Neuronal stem cell (in vitro differentiated cells): ENCODE results near the gene F12.
A peak's percentile ranks its signal among the peaks of the same experiment; 100 is the strongest.

Experiments used
- DNase-seq: peaks from one replicate; pipeline ENCODE4 v3.0.0-alpha.2; 2013; ENCODE audit warnings: low spot score
- H2AFZ ChIP-seq: one replicate; pipeline ENCODE4 v1.6.1; 2013; ENCODE audit warnings: mild to moderate bottlenecking, low read length, inconsistent platforms
- H2AK5ac ChIP-seq: 2 replicates; pipeline ENCODE4 v1.6.1; 2013; ENCODE audit warnings: low read depth, mild to moderate bottlenecking, inconsistent platforms, low read length, moderate library complexity, mixed read lengths
- H2BK120ac ChIP-seq: 2 replicates; pipeline ENCODE4 v1.6.1; 2013; ENCODE audit warnings: low read depth, mild to moderate bottlenecking, inconsistent platforms, low read length, moderate library complexity, mixed read lengths
- H2BK12ac ChIP-seq: one replicate; pipeline ENCODE4 v1.6.1; 2013; ENCODE audit warnings: low read length, inconsistent platforms
- H2BK15ac ChIP-seq: 2 replicates; pipeline ENCODE4 v1.6.1; 2013; ENCODE audit warnings: mild to moderate bottlenecking, low read length, inconsistent platforms, mixed read lengths
- H2BK5ac ChIP-seq: one replicate; pipeline ENCODE4 v1.6.1; 2013; ENCODE audit warnings: inconsistent platforms, mild to moderate bottlenecking, low read length, moderate library complexity
- H3K14ac ChIP-seq: one replicate; pipeline ENCODE4 v1.6.1; 2013; ENCODE audit warnings: low read length, inconsistent platforms
- H3K18ac ChIP-seq: 2 replicates; pipeline ENCODE4 v1.6.1; 2013; ENCODE audit warnings: low read length, inconsistent platforms
- H3K23ac ChIP-seq: 2 replicates; pipeline ENCODE4 v1.6.1; 2013; ENCODE audit warnings: low read depth, mild to moderate bottlenecking, mixed read lengths, low read length, inconsistent platforms; ENCODE audit not compliant: poor library complexity
- H3K27ac ChIP-seq: replicated peaks from 3 replicates; pipeline ENCODE4 v1.5.1; 2013; ENCODE audit warnings: low read length, inconsistent platforms
- H3K27me3 ChIP-seq, 3 experiments: 2 replicates each; pipeline ENCODE4 v1.6.1; 2013; ENCODE audit warnings: low read length in 3 of 3, mild to moderate bottlenecking in 2 of 3, inconsistent platforms in 1 of 3, low read depth in 1 of 3, mixed read lengths in 1 of 3, moderate library complexity in 1 of 3; ENCODE audit not compliant: control insufficient read depth in 3 of 3, insufficient read depth in 3 of 3
- H3K36me3 ChIP-seq, 2 donors: replicated peaks in 1 of 2; 2 replicates each; pipeline ENCODE4 v1.6.1; 2013; ENCODE audit warnings: low read length in 2 of 2; ENCODE audit not compliant: control insufficient read depth in 2 of 2, insufficient read depth in 2 of 2
- H3K4ac ChIP-seq: 2 replicates; pipeline ENCODE4 v1.6.1; 2013; ENCODE audit warnings: inconsistent platforms, mild to moderate bottlenecking, low read length, moderate library complexity
- H3K4me1 ChIP-seq, 2 donors: 1 replicate in 1 of 2; 2 replicates in 1 of 2; pipeline ENCODE4 v1.6.1; 2013; ENCODE audit warnings: low read length in 2 of 2, low read depth in 1 of 2; ENCODE audit not compliant: control insufficient read depth in 2 of 2, insufficient read depth in 1 of 2
- H3K4me2 ChIP-seq: one replicate; pipeline ENCODE4 v1.6.1; 2013; ENCODE audit warnings: mild to moderate bottlenecking, low read length, inconsistent platforms; ENCODE audit not compliant: insufficient read depth, poor library complexity, severe bottlenecking
- H3K4me3 ChIP-seq, 2 donors: 2 replicates each; pipeline ENCODE4 v1.5.1; 2013; ENCODE audit warnings: low read length in 2 of 2, mild to moderate bottlenecking in 2 of 2, inconsistent platforms in 1 of 2, moderate library complexity in 1 of 2
- H3K79me1 ChIP-seq: one replicate; pipeline ENCODE4 v1.6.1; 2013; ENCODE audit warnings: low read depth, mild to moderate bottlenecking, inconsistent platforms, low read length, moderate library complexity
- H3K9ac ChIP-seq: one replicate; pipeline ENCODE4 v1.6.1; 2013; ENCODE audit warnings: mild to moderate bottlenecking, low read depth, low read length, inconsistent platforms; ENCODE audit not compliant: poor library complexity
- H3K9me3 ChIP-seq, 2 donors: replicated peaks in 1 of 2; 2 replicates each; pipeline versions ENCODE3 to v1.6.1; 2013; ENCODE audit warnings: low read length in 2 of 2, mild to moderate bottlenecking in 2 of 2, inconsistent platforms in 1 of 2, low read depth in 1 of 2, mixed read lengths in 1 of 2, moderate library complexity in 1 of 2; ENCODE audit not compliant: control insufficient read depth in 2 of 2, insufficient read depth in 1 of 2
- H4K8ac ChIP-seq: one replicate; pipeline ENCODE4 v1.6.1; 2013; ENCODE audit warnings: low read depth, mild to moderate bottlenecking, inconsistent platforms, low read length, moderate library complexity
- H4K91ac ChIP-seq: one replicate; pipeline ENCODE4 v1.6.1; 2013; ENCODE audit warnings: low read length, low read depth, mild to moderate bottlenecking, inconsistent platforms; ENCODE audit not compliant: poor library complexity
- WGBS, 2 donors: extraction: QIAGEN DNeasy Blood & Tissue Kit; methylation state at CpG; one replicate each; pipeline ENCODE4 v1.1.7; 2013; ENCODE audit warnings: missing lambda C conversion rate in 2 of 2, mixed read lengths in 1 of 2; ENCODE audit not compliant: insufficient read length in 2 of 2, insufficient replicate concordance in 1 of 2; ENCODE audit errors: extremely low coverage in 2 of 2; 5-methylcytosine and 5-hydroxymethylcytosine counted together

Gene F12

DNA sequence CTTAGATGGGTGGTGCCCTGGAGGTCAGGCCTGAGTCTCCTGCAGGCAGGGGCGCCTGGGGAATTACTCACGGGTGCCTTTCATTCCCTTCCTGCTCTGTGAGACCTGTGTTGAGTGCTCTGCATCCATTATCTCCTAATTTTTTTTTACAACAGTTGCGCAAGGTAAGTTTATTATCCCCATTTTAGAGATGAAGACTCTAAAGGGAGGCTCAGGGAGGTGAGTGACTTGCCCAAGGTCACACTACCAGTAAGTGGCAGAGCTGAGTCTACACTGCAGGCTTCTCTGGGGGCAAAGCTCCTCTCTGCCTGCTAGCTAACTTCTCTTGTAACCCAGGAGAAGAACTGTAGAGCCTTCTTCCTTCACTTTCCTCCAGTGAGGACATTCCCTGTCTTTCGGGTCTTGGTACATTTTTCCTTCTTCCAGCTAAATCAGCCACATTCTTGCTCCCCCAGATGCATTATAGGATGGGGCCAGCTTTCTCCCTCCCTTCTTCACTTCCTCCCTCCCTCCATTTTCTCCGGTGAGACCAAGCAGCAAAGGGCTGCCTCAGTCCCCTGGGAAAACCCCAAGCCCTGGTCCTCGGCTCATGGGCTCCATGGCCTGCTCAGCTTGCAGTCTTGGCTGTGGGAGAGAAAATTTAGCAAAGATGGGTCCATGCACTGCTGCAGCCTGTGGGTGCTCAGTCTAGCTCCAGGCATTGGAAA lies 39.0 kb upstream of the F12 start:
- Histone ChIP-seq H3K36me3 (peaks cover 0 to 19% of the 10 kb centered on the region in 2 donors), H3K4me1 (peaks cover 26 to 30% of the 10 kb centered on the region in 2 donors), H2AK5ac (peak overlapping the region; percentile 82), H2BK5ac (no peak overlapping the region), H3K4me3 (no peak overlapping the region), H3K27ac (peak overlapping the region; percentile 89), H4K8ac (no peak overlapping the region), H3K23ac (no peak overlapping the region), H3K79me1 (peaks cover 2% of the 10 kb centered on the region), H2BK120ac (no peak overlapping the region), H4K91ac (no peak overlapping the region), H2AFZ (no peak overlapping the region), H3K9ac (no peak overlapping the region), H2BK15ac (peak overlapping the region; percentile 22), H3K4ac (no peak overlapping the region), H3K4me2 (peak overlapping the region; percentile 54), H2BK12ac (no peak overlapping the region), H3K14ac (no peak overlapping the region), H3K9me3 (no peaks in the 10 kb centered on the region), H3K27me3 (peaks cover 0 to 2% (median 0%) of the 10 kb centered on the region in 3 experiments), H3K18ac (peak overlapping the region; percentile 99)
- no CpG with 5 or more reads among the region's 6 CpGs for WGBS, 2 donors
- no peak for DNase-seq

DNA sequence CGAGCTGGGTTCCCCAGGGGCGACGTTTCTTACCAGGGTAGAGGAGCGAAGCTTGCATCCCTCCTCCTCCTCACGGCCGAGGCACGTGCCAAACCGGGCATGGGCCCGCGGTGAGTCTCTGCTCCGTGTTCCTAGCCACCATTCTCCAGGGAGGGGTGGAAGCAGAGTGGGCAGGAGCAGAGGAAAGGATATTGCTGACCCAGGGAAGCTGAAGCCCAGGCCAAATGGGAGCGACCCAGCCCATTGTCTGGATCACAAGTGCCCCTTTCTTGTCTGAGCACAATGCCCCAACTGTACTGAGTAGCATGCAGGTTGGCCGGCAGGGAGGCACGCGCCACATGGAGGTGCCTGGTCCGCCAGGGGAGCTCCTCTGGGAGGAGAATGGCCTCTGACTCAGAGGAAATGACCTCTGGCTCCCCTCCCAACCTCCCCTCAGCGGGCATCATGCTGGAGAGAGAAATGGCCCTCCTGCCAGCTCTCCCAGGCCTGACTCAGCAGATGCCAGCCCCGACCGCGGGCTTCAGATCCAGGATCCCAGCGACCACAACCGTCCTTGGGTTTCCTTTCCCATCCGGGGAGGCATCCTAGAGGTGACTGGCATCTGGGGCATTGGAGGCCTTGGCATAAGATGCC lies 38.4 kb upstream of the F12 start:
- Histone ChIP-seq H3K27me3 (peaks cover 0 to under 1% (median 0%) of the 10 kb centered on the region in 3 experiments), H3K4me2 (peak overlapping the region; percentile 54), H2BK15ac (peak overlapping the region; percentile 95), H3K79me1 (peaks cover under 1% of the 10 kb centered on the region), H2BK120ac (peak overlapping the region; percentile 89), H2AK5ac (peak overlapping the region; percentile 82), H3K9me3 (no peaks in the 10 kb centered on the region), H3K4ac (no peak overlapping the region), H2BK12ac (peak overlapping the region; percentile 67), H3K4me1 (peaks cover 24 to 30% of the 10 kb centered on the region in 2 donors), H3K9ac (peak overlapping the region; percentile 75), H2BK5ac (peak overlapping the region; percentile 88), H2AFZ (peak overlapping the region; percentile 66), H4K91ac (no peak overlapping the region), H3K14ac (no peak overlapping the region), H3K36me3 (peaks cover 0 to 17% of the 10 kb centered on the region in 2 donors), H3K18ac (peak overlapping the region; percentile 99), H3K4me3 (peak overlapping the region; percentile 72 to 76), H3K23ac (no peak overlapping the region), H4K8ac (no peak overlapping the region), H3K27ac (peak overlapping the region; percentile 89)
- DNase-seq: peak; percentile 73
- WGBS, 2 donors: no CpG with 5 or more reads among the region's 23 CpGs

DNA sequence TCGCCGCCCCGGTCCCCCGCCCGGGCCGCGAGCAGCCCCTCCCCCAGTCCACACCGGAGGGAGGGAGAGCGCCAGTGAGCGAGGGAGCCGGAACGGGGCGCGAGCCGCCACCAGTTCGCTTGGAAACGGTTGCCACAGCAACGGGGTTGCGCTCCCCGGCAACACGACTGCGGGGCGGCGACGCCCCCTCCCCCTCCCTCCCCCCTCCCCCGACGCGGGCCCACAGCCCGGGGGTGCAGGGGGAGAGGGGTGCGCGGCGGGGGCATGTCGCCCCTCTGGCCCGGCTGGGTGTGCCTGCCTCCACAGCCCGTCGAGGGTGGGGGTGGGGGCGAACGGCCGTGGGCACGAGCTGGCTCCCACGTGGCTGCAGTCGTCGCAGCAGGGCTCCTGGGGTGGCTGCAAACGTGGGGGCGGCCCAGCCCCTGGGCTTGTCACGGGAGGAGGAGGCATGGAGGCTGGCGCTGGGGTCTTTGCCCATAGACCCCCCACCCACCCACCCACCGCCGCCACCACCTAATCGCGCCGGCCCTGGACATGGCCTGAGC lies 37.8 kb upstream of the F12 start:
- peak overlapping the region; percentile 88 for H2BK5ac ChIP-seq
- H3K23ac ChIP-seq: peak overlapping the region; percentile 13
- H3K4ac ChIP-seq: no peak overlapping the region
- no peak overlapping the region for H3K14ac ChIP-seq
- peak; percentile 82 for DNase-seq
- H2AK5ac ChIP-seq: peak overlapping the region; percentile 85
- peak overlapping the region; percentile 75 for H4K91ac ChIP-seq
- H3K27ac ChIP-seq: peak overlapping the region; percentile 89
- peak overlapping the region; percentile 97 for H3K9ac ChIP-seq
- H2BK12ac ChIP-seq: no peak overlapping the region
- peak overlapping the region; percentile 95 for H2BK15ac ChIP-seq
- H3K4me1 ChIP-seq: peaks cover 25 to 30% of the 10 kb centered on the region in 2 donors
- no peaks in the 10 kb centered on the region for H3K9me3 ChIP-seq
- H2BK120ac ChIP-seq: peak overlapping the region; percentile 89
- no peak overlapping the region for H4K8ac ChIP-seq
- WGBS, 2 donors: no CpG with 5 or more reads among the region's 52 CpGs
- no peaks in the 10 kb centered on the region for H3K79me1 ChIP-seq
- H3K4me3 ChIP-seq: peak overlapping the region; percentile 76 to 84
- H2AFZ ChIP-seq: peak overlapping the region; percentile 90
- peaks cover 0 to 17% of the 10 kb centered on the region in 2 donors for H3K36me3 ChIP-seq
- H3K18ac ChIP-seq: peak overlapping the region; percentile 99
- H3K27me3 ChIP-seq: no peaks in the 10 kb centered on the region
- H3K4me2 ChIP-seq: peak overlapping the region; percentile 78
